HG03571 (cell line): ENCODE measurements around the gene TNFRSF13B.
A peak's percentile ranks its signal among the peaks of the same experiment; 100 is the strongest.
"Not testable (repeated sequence)": the region's sequence is repeated elsewhere in the genome, so short reads cannot be mapped to it uniquely, and the experiment has no call there.

Experiments
- ATAC-seq: cut with Tn5 transposase; IDR thresholded peaks from one replicate; pipeline ENCODE4 v1.9.1; 2021; ENCODE audit not compliant: unreplicated experiment

TNFRSF13B gene

GRCh38 chr17:17007891-17008290 is 36.0 kb upstream of the TNFRSF13B start:
- not testable (repeated sequence) for ATAC-seq

GRCh38 chr17:17004997-17005614 is 33.2 kb upstream of the TNFRSF13B start:
- not testable (repeated sequence) for ATAC-seq

- no peak for ATAC-seq
Observed at GRCh38 chr17:17004251-17004996, 32.5 kb upstream of the TNFRSF13B start.

- ATAC-seq, result not testable (repeated sequence)
Observed at GRCh38 chr17:17002731-17003715, 31.1 kb upstream of the TNFRSF13B start.

GRCh38 chr17:17001874-17002520 is 30.1 kb upstream of the TNFRSF13B start:
- peak; percentile 51 for ATAC-seq

- no peak for ATAC-seq
Observed at GRCh38 chr17:17001076-17001777, 29.3 kb upstream of the TNFRSF13B start.

- no peak for ATAC-seq
Observed at GRCh38 chr17:16999931-17000625, 28.2 kb upstream of the TNFRSF13B start.

- no peak for ATAC-seq
Observed at GRCh38 chr17:16997514-16998429, 25.9 kb upstream of the TNFRSF13B start.

GRCh38 chr17:16996726-16997125 is 24.8 kb upstream of the TNFRSF13B start:
- not testable (repeated sequence) for ATAC-seq

- no peak for ATAC-seq
Observed at GRCh38 chr17:16995930-16996329, 24.0 kb upstream of the TNFRSF13B start.

GRCh38 chr17:16994631-16995030 is 22.7 kb upstream of the TNFRSF13B start:
- ATAC-seq, result no peak

- no peak for ATAC-seq
Observed at GRCh38 chr17:16991349-16992009, 19.6 kb upstream of the TNFRSF13B start.

GRCh38 chr17:16989953-16990860 is 18.3 kb upstream of the TNFRSF13B start:
- ATAC-seq, result no peak

- no peak for ATAC-seq
Observed at GRCh38 chr17:16989230-16989952, 17.5 kb upstream of the TNFRSF13B start.

- ATAC-seq, result no peak
Observed at GRCh38 chr17:16988749-16989229, 16.9 kb upstream of the TNFRSF13B start.
